ENCODE measurements around the gene STOX2. TPM values are rescaled to one million over a fixed set of nuclear protein-coding genes. Genes with fewer than 3 reads are reported as not detected.

STOX2 gene
- polyA plus RNA-seq, 1 of the 3 experiments (the other 2 are of a cell fraction) = 0.16 TPM

- WGBS (ENCODE audit: low lambda C conversion rate) = 52% methylated on average over 8 of the region's 8 CpGs
Observed at GRCh38 chr4:183863155-183863825, 41.8 kb upstream of the STOX2 start.

DNA sequence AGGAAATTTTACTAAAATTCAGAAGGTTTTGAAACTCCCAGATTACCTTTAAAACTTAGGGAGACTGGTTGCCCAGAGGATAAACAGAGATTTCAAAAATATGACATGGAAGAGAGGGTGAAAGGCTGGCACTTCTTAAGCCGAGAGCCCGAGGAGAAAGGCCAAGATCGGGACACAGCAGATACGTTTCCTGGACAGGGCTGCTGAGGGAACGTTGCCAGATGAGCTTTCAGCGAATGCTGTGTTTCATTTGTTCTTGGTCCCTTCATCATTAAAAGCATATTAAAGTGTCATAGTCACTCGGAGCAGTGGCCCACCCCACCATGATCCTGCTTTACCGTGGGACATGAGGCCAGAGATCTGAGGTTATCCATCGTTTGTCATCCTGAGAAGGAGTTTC is 37.9 kb upstream of the STOX2 start:
- 48% methylated on average over 9 of the region's 9 CpGs for WGBS (ENCODE audit: low lambda C conversion rate)
- no peaks in the 10 kb centered on the region for H3K27me3 ChIP-seq (ENCODE audit: insufficient read depth)
- no peak overlapping the region for H3K4me2 ChIP-seq
- H2AFZ ChIP-seq (ENCODE audit: low read depth) = no peak overlapping the region
- no peaks in the 10 kb centered on the region for H3K9me3 ChIP-seq
- no peaks in the 10 kb centered on the region for H3F3A ChIP-seq (replicated peaks; ENCODE audit: insufficient read depth)
- TF ChIP-seq, protein P1, sequence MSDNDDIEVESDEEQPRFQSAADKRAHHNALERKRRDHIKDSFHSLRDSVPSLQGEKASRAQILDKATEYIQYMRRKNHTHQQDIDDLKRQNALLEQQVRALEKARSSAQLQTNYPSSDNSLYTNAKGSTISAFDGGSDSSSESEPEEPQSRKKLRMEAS (IDR thresholded peaks at IDR 0.05; ENCODE audit: low read depth) = no peak
- no peak for TF ChIP-seq TAF1 (IDR thresholded peaks at IDR 0.05; ENCODE audit: borderline replicate concordance, low read depth, low read length)
- no peak for TF ChIP-seq GABPA (IDR thresholded peaks at IDR 0.05; ENCODE audit: low read depth)
- TF ChIP-seq RCOR1 (IDR thresholded peaks at IDR 0.05; ENCODE audit: low read length) = no peak
- no peak for TF ChIP-seq MXI1 (IDR thresholded peaks at IDR 0.05; ENCODE audit: low read depth, low read length)
- TF ChIP-seq, protein P2, sequence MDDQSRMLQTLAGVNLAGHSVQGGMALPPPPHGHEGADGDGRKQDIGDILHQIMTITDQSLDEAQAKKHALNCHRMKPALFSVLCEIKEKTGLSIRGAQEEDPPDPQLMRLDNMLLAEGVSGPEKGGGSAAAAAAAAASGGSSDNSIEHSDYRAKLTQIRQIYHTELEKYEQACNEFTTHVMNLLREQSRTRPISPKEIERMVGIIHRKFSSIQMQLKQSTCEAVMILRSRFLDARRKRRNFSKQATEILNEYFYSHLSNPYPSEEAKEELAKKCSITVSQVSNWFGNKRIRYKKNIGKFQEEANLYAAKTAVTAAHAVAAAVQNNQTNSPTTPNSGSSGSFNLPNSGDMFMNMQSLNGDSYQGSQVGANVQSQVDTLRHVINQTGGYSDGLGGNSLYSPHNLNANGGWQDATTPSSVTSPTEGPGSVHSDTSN (IDR thresholded peaks at IDR 0.05) = no peak
- TF ChIP-seq SIN3A (IDR thresholded peaks at IDR 0.05; ENCODE audit: borderline replicate concordance, low read depth, low read length) = no peak
- TF ChIP-seq, protein P3, sequence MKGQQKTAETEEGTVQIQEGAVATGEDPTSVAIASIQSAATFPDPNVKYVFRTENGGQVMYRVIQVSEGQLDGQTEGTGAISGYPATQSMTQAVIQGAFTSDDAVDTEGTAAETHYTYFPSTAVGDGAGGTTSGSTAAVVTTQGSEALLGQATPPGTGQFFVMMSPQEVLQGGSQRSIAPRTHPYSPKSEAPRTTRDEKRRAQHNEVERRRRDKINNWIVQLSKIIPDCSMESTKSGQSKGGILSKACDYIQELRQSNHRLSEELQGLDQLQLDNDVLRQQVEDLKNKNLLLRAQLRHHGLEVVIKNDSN (IDR thresholded peaks at IDR 0.05; ENCODE audit: borderline replicate concordance, low read depth) = no peak
- TF ChIP-seq GATA2 (CRISPR knock-in tag; IDR thresholded peaks at IDR 0.05) = no peak
- ChIA-PET CTCF (interaction anchor here (0.6 to 1.4 kb wide), 3 partner anchors 11 to 328 kb away, joined by 3 to 4 read pairs (median 3); no protein-coding TSS in a partner anchor), POLR2A (no interaction called here)
- H3K9me2 ChIP-seq = no peaks in the 10 kb centered on the region
- H3K4me3 ChIP-seq (ENCODE audit: low read depth in 2 of 2, low read length in 1 of 2) = no peak overlapping the region
- H4K20me1 ChIP-seq (ENCODE audit: insufficient read depth) = no peaks in the 10 kb centered on the region
- no peak for DNase-seq
- H3K36me3 ChIP-seq (replicated peaks in 1 of 2; ENCODE audit: control insufficient read depth in 1 of 2, insufficient read depth in 2 of 2, low read length in 1 of 2) = no peaks in the 10 kb centered on the region
- no peak overlapping the region for H3K9ac ChIP-seq
- no peaks in the 10 kb centered on the region for H3K79me2 ChIP-seq (ENCODE audit: insufficient read depth)
- peaks cover 0 to 3% of the 10 kb centered on the region in 2 experiments; a peak in 1 of 4 replicates for H3K4me1 ChIP-seq (ENCODE audit: control insufficient read depth in 1 of 2, insufficient read depth in 2 of 2, low read depth in 1 of 2, low read length in 1 of 2)
- H3K27ac ChIP-seq (ENCODE audit: low read depth in 2 of 2, low read length in 1 of 2) = no peak overlapping the region

More at GRCh38 chr4:183863155-183863825, 41.8 kb upstream of the STOX2 start:
- Histone ChIP-seq H3K9me2 (no peaks in the 10 kb centered on the region), H3K36me3 (replicated peaks in 1 of 2; ENCODE audit: control insufficient read depth in 1 of 2, insufficient read depth in 2 of 2, low read length in 1 of 2) (no peaks in the 10 kb centered on the region), H4K20me1 (ENCODE audit: insufficient read depth) (no peaks in the 10 kb centered on the region), H2AFZ (ENCODE audit: low read depth) (no peak overlapping the region), H3K9me3 (no peaks in the 10 kb centered on the region), H3K27me3 (ENCODE audit: insufficient read depth) (no peaks in the 10 kb centered on the region), H3K27ac (ENCODE audit: low read depth in 2 of 2, low read length in 1 of 2) (no peak overlapping the region; a peak in 1 of 4 replicates), H3K79me2 (ENCODE audit: insufficient read depth) (no peaks in the 10 kb centered on the region), H3K4me3 (ENCODE audit: low read depth in 2 of 2, low read length in 1 of 2) (no peak overlapping the region), H3K9ac (no peak overlapping the region), H3K4me2 (no peak overlapping the region), H3K4me1 (ENCODE audit: control insufficient read depth in 1 of 2, insufficient read depth in 2 of 2, low read depth in 1 of 2, low read length in 1 of 2) (no peaks in the 10 kb centered on the region; a peak in 1 of 4 replicates), H3F3A (replicated peaks; ENCODE audit: insufficient read depth) (no peaks in the 10 kb centered on the region)
- DNase-seq = no peak
- TF ChIP-seq MXI1 (IDR thresholded peaks at IDR 0.05; ENCODE audit: low read depth, low read length) (no peak), RCOR1 (IDR thresholded peaks at IDR 0.05; ENCODE audit: low read length) (no peak), GABPA (IDR thresholded peaks at IDR 0.05; ENCODE audit: low read depth) (no peak), SMC3 (IDR thresholded peaks at IDR 0.05; ENCODE audit: low read depth, low read length) (no peak), RAD21 (IDR thresholded peaks at IDR 0.05; ENCODE audit: low read length) (no peak), NFIC (IDR thresholded peaks at IDR 0.05; ENCODE audit: borderline replicate concordance) (no peak), SIN3A (IDR thresholded peaks at IDR 0.05; ENCODE audit: borderline replicate concordance, low read depth, low read length) (no peak), CHD2 (IDR thresholded peaks at IDR 0.05; ENCODE audit: low read length, partially characterized antibody) (no peak), EP300 (IDR thresholded peaks at IDR 0.05; ENCODE audit: borderline replicate concordance in 1 of 2, low read depth in 1 of 2, low read length in 1 of 2) (no peak), GATA2 (CRISPR knock-in tag; IDR thresholded peaks at IDR 0.05) (no peak)
- TF ChIP-seq, protein P4, sequence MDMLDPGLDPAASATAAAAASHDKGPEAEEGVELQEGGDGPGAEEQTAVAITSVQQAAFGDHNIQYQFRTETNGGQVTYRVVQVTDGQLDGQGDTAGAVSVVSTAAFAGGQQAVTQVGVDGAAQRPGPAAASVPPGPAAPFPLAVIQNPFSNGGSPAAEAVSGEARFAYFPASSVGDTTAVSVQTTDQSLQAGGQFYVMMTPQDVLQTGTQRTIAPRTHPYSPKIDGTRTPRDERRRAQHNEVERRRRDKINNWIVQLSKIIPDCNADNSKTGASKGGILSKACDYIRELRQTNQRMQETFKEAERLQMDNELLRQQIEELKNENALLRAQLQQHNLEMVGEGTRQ (IDR thresholded peaks at IDR 0.05; ENCODE audit: borderline replicate concordance, low read depth, low read length) = no peak
- TF ChIP-seq, protein P5, sequence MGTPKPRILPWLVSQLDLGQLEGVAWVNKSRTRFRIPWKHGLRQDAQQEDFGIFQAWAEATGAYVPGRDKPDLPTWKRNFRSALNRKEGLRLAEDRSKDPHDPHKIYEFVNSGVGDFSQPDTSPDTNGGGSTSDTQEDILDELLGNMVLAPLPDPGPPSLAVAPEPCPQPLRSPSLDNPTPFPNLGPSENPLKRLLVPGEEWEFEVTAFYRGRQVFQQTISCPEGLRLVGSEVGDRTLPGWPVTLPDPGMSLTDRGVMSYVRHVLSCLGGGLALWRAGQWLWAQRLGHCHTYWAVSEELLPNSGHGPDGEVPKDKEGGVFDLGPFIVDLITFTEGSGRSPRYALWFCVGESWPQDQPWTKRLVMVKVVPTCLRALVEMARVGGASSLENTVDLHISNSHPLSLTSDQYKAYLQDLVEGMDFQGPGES (IDR thresholded peaks at IDR 0.05; ENCODE audit: low read depth, low read length) = no peak
- TF ChIP-seq, protein P3 (IDR thresholded peaks at IDR 0.05; ENCODE audit: borderline replicate concordance, low read depth) = no peak
- CTCF ChIA-PET = interaction anchor here (1.2 kb wide), 1 partner anchor 237 kb away, joined by 6 read pairs; no protein-coding TSS in a partner anchor
- POLR2A ChIA-PET = no interaction called here

Data from SK-N-SH (cell line).